GM12873 (cell line): ENCODE measurements around the gene TMEM248.

ENCODE experiments used
- CTCF ChIP-seq: IDR thresholded peaks from 2 replicates; pipeline ENCODE4 v1.5.1; 2012; ENCODE audit warnings: low read depth, mild to moderate bottlenecking, moderate library complexity, low read length, control low read depth; ENCODE audit not compliant: insufficient read depth; ENCODE audit errors: missing control alignments

Gene TMEM248

DNA sequence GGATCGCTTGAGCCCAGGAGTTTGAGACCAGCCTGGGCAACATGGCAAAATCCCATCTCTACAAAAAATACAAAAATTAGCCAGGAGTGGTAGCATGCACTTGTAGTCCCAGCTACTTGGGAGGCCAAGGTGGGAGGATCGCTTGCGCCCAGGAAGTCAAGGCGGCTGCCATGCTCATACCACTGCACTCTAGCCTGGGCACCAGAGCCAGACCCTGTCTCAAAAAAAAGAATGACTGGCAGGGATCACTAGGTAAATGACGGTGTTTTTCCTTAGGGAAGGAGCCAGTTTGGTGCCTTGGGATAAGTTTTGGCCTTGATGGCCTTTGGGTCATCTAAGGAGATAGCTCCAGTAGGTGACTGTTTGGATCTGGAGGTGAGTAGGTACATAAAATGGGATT lies 8.9 kb downstream of the TMEM248 start:
- TF ChIP-seq CTCF: no peak

GRCh38 chr7:66930341-66930740 lies 9.3 kb downstream of the TMEM248 start:
- TF ChIP-seq CTCF: no peak

GRCh38 chr7:66933469-66933868 lies 12.4 kb downstream of the TMEM248 start:
- no peak for TF ChIP-seq CTCF

DNA sequence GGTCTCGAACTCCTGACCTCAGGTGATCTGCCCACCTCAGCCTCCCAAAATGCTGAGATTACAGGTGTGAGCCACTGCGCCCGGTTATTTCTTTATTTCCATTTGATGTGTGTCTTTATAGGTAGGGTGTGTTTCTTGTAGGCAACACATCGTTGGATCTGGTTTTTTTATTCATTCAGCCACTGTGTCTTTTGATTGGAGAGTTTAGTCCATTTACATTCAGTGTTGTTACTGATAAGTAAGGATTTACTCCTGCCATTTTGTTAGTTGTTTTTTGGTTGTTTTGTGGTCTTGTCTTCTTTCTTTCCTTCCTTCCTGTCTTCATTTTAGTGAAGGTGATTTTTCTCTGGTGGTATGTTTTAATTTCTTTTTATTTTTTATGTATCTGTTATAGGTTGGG lies 16.9 kb downstream of the TMEM248 start:
- no peak for TF ChIP-seq CTCF

DNA sequence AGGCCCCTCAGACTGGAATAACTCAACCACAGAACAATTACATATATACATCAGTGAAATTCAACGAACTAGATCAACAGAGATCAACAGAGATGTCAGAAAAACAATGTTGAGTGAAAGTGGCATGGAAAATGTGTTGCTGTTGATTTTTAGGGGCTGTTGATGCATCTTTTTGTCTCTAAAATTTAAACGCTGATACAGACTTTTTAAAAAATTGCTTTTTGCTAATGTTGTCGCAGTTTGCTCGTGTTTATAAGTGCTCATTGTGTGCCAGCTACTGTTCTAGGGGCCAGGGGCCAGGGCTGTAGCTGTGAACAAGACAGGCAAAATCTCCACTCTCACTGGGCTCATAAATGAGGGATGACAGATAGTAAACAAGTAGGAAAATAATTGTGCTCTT lies 18.3 kb downstream of the TMEM248 start:
- no peak for TF ChIP-seq CTCF

DNA sequence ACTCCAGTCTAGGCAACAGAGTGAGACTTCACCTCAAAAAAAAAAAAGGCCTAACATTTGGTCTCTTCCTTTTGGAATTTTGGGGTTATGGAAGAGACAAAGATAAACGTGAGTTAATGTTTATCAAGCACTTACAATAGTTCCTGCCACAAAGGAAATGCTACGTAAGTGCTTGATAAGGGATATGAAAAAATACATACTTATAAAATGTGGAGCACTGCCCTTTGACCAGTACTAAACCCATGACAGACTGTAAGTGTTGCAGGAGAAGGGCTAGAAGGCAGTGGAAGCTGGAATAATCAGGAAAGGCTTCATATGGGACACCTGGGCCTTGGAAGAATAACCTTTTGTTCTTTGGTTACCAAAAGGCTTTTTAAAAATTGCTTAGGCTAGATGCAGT lies 25.5 kb downstream of the TMEM248 start:
- TF ChIP-seq CTCF: no peak

- no peak for TF ChIP-seq CTCF
Measured at GRCh38 chr7:66948480-66949109, 27.6 kb downstream of the TMEM248 start.
